ENCODE results near the gene CNKSR3. TPM values are rescaled to one million over a fixed set of nuclear protein-coding genes. Genes with fewer than 3 reads are reported as not detected.

Gene CNKSR3
- total and polyA plus RNA-seq, 2 experiments from 2014 or later, result 22.4 to 23.9 TPM

GRCh38 chr6:154433477-154434241 lies 76.8 kb downstream of the CNKSR3 start:
- no peak for DNase-seq (ENCODE audit: low spot score)
- no peak overlapping the region for H2AFZ ChIP-seq
- TF ChIP-seq EZH2phosphoT487 (IDR thresholded peaks at IDR 0.05; ENCODE audit: low read depth, severe bottlenecking, unreplicated experiment) (no peak), EZH2 (IDR thresholded peaks at IDR 0.05; ENCODE audit: borderline replicate concordance) (no peak), CTCF (IDR thresholded peaks at IDR 0.05; ENCODE audit: poor library complexity) (no peak)
- no peaks in the 10 kb centered on the region for H4K20me1 ChIP-seq (ENCODE audit: insufficient read depth, poor library complexity, severe bottlenecking)
- peaks cover 28% of the 10 kb centered on the region for H3K79me2 ChIP-seq
- H3K4me1 ChIP-seq (ENCODE audit: insufficient read depth), result no peaks in the 10 kb centered on the region
- no peaks in the 10 kb centered on the region for H3K9me2 ChIP-seq (replicated peaks; ENCODE audit: insufficient read depth)
- WGBS (ENCODE audit: low lambda C conversion rate, missing lambda C conversion rate), result 81% methylated on average over 8 of the region's 8 CpGs
- H3K27me3 ChIP-seq, result no peaks in the 10 kb centered on the region
- H3K27ac ChIP-seq, result no peak overlapping the region
- H3K4me2 ChIP-seq, result no peak overlapping the region
- H3K4me3 ChIP-seq, result no peak overlapping the region
- no peaks in the 10 kb centered on the region for H3K9me3 ChIP-seq (ENCODE audit: low read depth)
- H3K36me3 ChIP-seq (replicated peaks; ENCODE audit: insufficient read depth, low read depth), result no peaks in the 10 kb centered on the region

- no peak for DNase-seq (ENCODE audit: low spot score)
- no peak for TF ChIP-seq EZH2 (IDR thresholded peaks at IDR 0.05; ENCODE audit: borderline replicate concordance)
- TF ChIP-seq CTCF (IDR thresholded peaks at IDR 0.05; ENCODE audit: poor library complexity), result no peak
- no peak for TF ChIP-seq EZH2phosphoT487 (IDR thresholded peaks at IDR 0.05; ENCODE audit: low read depth, severe bottlenecking, unreplicated experiment)
- H3K79me2 ChIP-seq, result peaks cover 20% of the 10 kb centered on the region
- H2AFZ ChIP-seq, result no peak overlapping the region
- H3K4me3 ChIP-seq, result no peak overlapping the region
- H4K20me1 ChIP-seq (ENCODE audit: insufficient read depth, poor library complexity, severe bottlenecking), result no peaks in the 10 kb centered on the region
- no peaks in the 10 kb centered on the region for H3K27me3 ChIP-seq
- WGBS (ENCODE audit: low lambda C conversion rate, missing lambda C conversion rate), result 89% methylated on average over 3 of the region's 3 CpGs
- no peak overlapping the region for H3K4me2 ChIP-seq
- no peaks in the 10 kb centered on the region for H3K36me3 ChIP-seq (replicated peaks; ENCODE audit: insufficient read depth, low read depth)
- H3K9me2 ChIP-seq (replicated peaks; ENCODE audit: insufficient read depth), result no peaks in the 10 kb centered on the region
- H3K27ac ChIP-seq, result no peak overlapping the region
- no peaks in the 10 kb centered on the region for H3K4me1 ChIP-seq (ENCODE audit: insufficient read depth)
- H3K9me3 ChIP-seq (ENCODE audit: low read depth), result no peaks in the 10 kb centered on the region
Observed at GRCh38 chr6:154432533-154433476, 77.7 kb downstream of the CNKSR3 start.

GRCh38 chr6:154430481-154430919 lies 80.0 kb downstream of the CNKSR3 start:
- no peak for DNase-seq (ENCODE audit: low spot score)
- Histone ChIP-seq H3K4me3 (no peak overlapping the region), H3K27ac (peak overlapping the region; percentile 63), H3K79me2 (peaks cover 14% of the 10 kb centered on the region), H3K4me2 (no peak overlapping the region), H3K27me3 (no peaks in the 10 kb centered on the region), H2AFZ (no peak overlapping the region), H3K4me1 (ENCODE audit: insufficient read depth) (no peaks in the 10 kb centered on the region), H3K9me3 (ENCODE audit: low read depth) (no peaks in the 10 kb centered on the region), H3K36me3 (replicated peaks; ENCODE audit: insufficient read depth, low read depth) (no peaks in the 10 kb centered on the region), H3K9me2 (replicated peaks; ENCODE audit: insufficient read depth) (no peaks in the 10 kb centered on the region), H4K20me1 (ENCODE audit: insufficient read depth, poor library complexity, severe bottlenecking) (no peaks in the 10 kb centered on the region)
- TF ChIP-seq EZH2 (IDR thresholded peaks at IDR 0.05; ENCODE audit: borderline replicate concordance) (no peak), CTCF (IDR thresholded peaks at IDR 0.05; ENCODE audit: poor library complexity) (no peak), EZH2phosphoT487 (IDR thresholded peaks at IDR 0.05; ENCODE audit: low read depth, severe bottlenecking, unreplicated experiment) (no peak)
- WGBS (ENCODE audit: low lambda C conversion rate, missing lambda C conversion rate), result 48% methylated on average over 1 of the region's 1 CpG

Data from hepatocyte (in vitro differentiated cells).